Transverse colon (tissue), 4 donors: ENCODE results near the gene CCL8.

Source experiments
- CTCF ChIP-seq, 5 experiments: fragments of 200-600 bp in 3 of 5; fragments of 450-650 bp in 2 of 5; sonication (generic) in 3 of 5; IDR thresholded peaks; 1 replicate in 2 of 5; 2 replicates in 3 of 5; pipeline ENCODE4 v1.5.1; 2016 to 2017; ENCODE audit warnings: antibody characterized with exemption in 5 of 5, inconsistent platforms in 3 of 5, mild to moderate bottlenecking in 2 of 5, moderate library complexity in 1 of 5
- POLR2A ChIP-seq: fragments of 450-650 bp; IDR thresholded peaks from one replicate; pipeline ENCODE4 v1.6.1; 2016; ENCODE audit warnings: antibody characterized with exemption, mild to moderate bottlenecking, moderate library complexity
- POLR2AphosphoS5 ChIP-seq, 3 donors: sonication (generic); formaldehyde crosslinking; IDR thresholded peaks; one replicate each; pipeline ENCODE4 v1.6.1; 2016; ENCODE audit warnings: antibody characterized with exemption in 3 of 3

GRCh38 chr17:34364751-34365150 lies 45.5 kb downstream of the CCL8 start:
- no peak for TF ChIP-seq CTCF (IDR thresholded peaks at IDR 0.05)
- no peak for TF ChIP-seq POLR2A
- no peak for TF ChIP-seq POLR2AphosphoS5 (IDR thresholded peaks at IDR 0.05)
